Heart left ventricle (tissue), 16 donors: ENCODE data around the gene TMEM272. TPM values are rescaled to one million over a fixed set of nuclear protein-coding genes. Genes with fewer than 3 reads are reported as not detected.

Experiments
- ATAC-seq, 4 donors: fragments of 200-7000 bp; cut with Tn5 transposase; one replicate each; pipeline ENCODE4 v1.9.1; 2020 to 2022; ENCODE audit warnings: moderate library complexity in 4 of 4, mild to moderate bottlenecking in 3 of 4, moderate number of reproducible peaks in 1 of 4
- DNase-seq, 5 donors: peaks; one replicate each; pipeline ENCODE4 v3.0.0-alpha.2; 2020
- H3K27ac ChIP-seq, 12 donors: fragments of 200-600 bp; sonication (generic) in 4 of 12; one replicate each; pipeline versions ENCODE4 v1.5.0 to v1.8.0; 2016 to 2022; ENCODE audit warnings: mild to moderate bottlenecking in 2 of 12
- H3K27me3 ChIP-seq, 9 donors: fragments of 200-600 bp; sonication (generic) in 2 of 9; one replicate each; pipeline versions ENCODE4 v1.5.1 to v1.8.0; 2016 to 2022; ENCODE audit warnings: mild to moderate bottlenecking in 3 of 9
- H3K36me3 ChIP-seq, 9 donors: fragments of 200-600 bp; sonication (generic) in 2 of 9; one replicate each; pipeline versions ENCODE4 v1.5.0 to v1.8.0; 2018 to 2022; ENCODE audit warnings: mild to moderate bottlenecking in 2 of 9
- H3K4me1 ChIP-seq, 12 donors: fragments of 200-600 bp; sonication (generic) in 4 of 12; one replicate each; pipeline versions ENCODE4 v1.5.0 to v1.8.0; 2016 to 2022; ENCODE audit warnings: mild to moderate bottlenecking in 3 of 12
- H3K4me3 ChIP-seq, 12 donors: fragments of 200-600 bp; sonication (generic) in 4 of 12; one replicate each; pipeline versions ENCODE4 v1.5.0 to v1.8.0; 2017 to 2022; ENCODE audit warnings: mild to moderate bottlenecking in 9 of 12, moderate library complexity in 4 of 12
- H3K9me3 ChIP-seq, 12 donors: fragments of 200-600 bp; sonication (generic) in 4 of 12; one replicate each; pipeline versions ENCODE4 v1.5.0 to v1.8.0; 2016 to 2022; ENCODE audit warnings: mild to moderate bottlenecking in 1 of 12
- CTCF ChIP-seq, 12 donors: fragments of 200-600 bp; sonication (generic) in 4 of 12; IDR thresholded peaks; one replicate each; pipeline versions ENCODE4 v1.5.0 to v1.8.0; 2018 to 2022; ENCODE audit warnings: antibody characterized with exemption in 12 of 12, mild to moderate bottlenecking in 5 of 12
- POLR2A ChIP-seq, 2 donors: fragments of 450-650 bp; IDR thresholded peaks; one replicate each; pipeline ENCODE4 v1.6.1; 2017; ENCODE audit warnings: antibody characterized with exemption in 2 of 2, mild to moderate bottlenecking in 2 of 2, moderate library complexity in 2 of 2
- WGBS, 4 donors: extraction: QIAGEN DNeasy Blood & Tissue Kit in 2 of 4; methylation state at CpG; one replicate each; pipeline versions ENCODE4 v1.1.5 to v1.1.7; 2013 to 2018; 5-methylcytosine and 5-hydroxymethylcytosine counted together
- intact Hi-C, 10 donors: fragments of 100-400 bp; cut with DNase I; formaldehyde crosslinking; loops; one replicate each; pipeline versions ENCODE4 v1.11.1 to v1.14.2; 2022
- polyA plus RNA-seq, 2 donors: library from polyadenylated mRNA; stranded (reverse); fragments of 200-250 nt; gene quantifications; one replicate each; pipeline ENCODE4 v1.2.3, GENCODE V29; 2013
- total RNA-seq, 9 donors: library from RNA; depleted of rRNA in 2 of 9; stranded (reverse); fragments of >200 nt in 2 of 9; fragmentation: NEBNext Ultra II Directional in 3 of 9; extraction: Animal tissue kit (Norgen Biotek cat#: 25700) in 3 of 9; gene quantifications; one replicate each; pipeline versions ENCODE4 v1.1.0 to v1.2.4, GENCODE V29; 2016 to 2023
- donor health status: ischemic (EF 13 %, LVEDD 7.1; RV severe dilation, severe dysfunction).
- donor health status: healthy with polysubstance abuse.
- donor health status: DM: no; HTN: yes; CAD: no.
- donor health status: DM: no; HTN: no; CAD: no.
- donor health status: ischemic (EF 25% LVEDD 6.9; RV normal size, moderate dysfunction).
- donor health status: ischemic (EF 25% LVEDD 5.7; RV mildly dilated, moderate dysfunction).
- donor health status: healthy.
- donor health status: DM: yes; HTN: yes; CAD: no.
- donor health status: ischemic (EF 35%, LVEDD 5.7; RV mildly dilated, moderate dysfunction).
- donor health status: nonischemic (EF 11% LVEDD 7.7; RV severe dilation, severe dysfunction).
- donor health status: DM: yes; HTN: yes; CAD: no.
- donor health status: PGD.
- donor health status: ischemic (EF 29% LVEDD 5.4; RV normal size, mild dysfunction).
- donor health status: nonischemic (EF 23%, LVEDD 6.1; RV moderate dilation, normal function).

Gene TMEM272
- total and polyA plus RNA-seq, 11 donors: 0.14 to 1.6 (median 0.33) TPM; not detected in 1

- DNase-seq (no peak), ATAC-seq (no peak)
- TF ChIP-seq POLR2A (IDR thresholded peaks at IDR 0.05) (no peak), CTCF (IDR thresholded peaks at IDR 0.05) (no peak)
- no peaks in the 10 kb centered on the region for H3K36me3 ChIP-seq
- WGBS, 4 donors: 89 to 91% (median 90%) methylated on average over 2 of the region's 2 CpGs
- intact Hi-C loops: no loop called here
- H3K27me3 ChIP-seq: no peaks in the 10 kb centered on the region
- H3K4me3 ChIP-seq: no peak overlapping the region
- no peak overlapping the region for H3K27ac ChIP-seq
- peaks cover 3 to 44% (median 29%) of the 10 kb centered on the region in 12 donors for H3K4me1 ChIP-seq
- no peaks in the 10 kb centered on the region for H3K9me3 ChIP-seq
Measured at GRCh38 chr13:51829568-51829899, 15.4 kb downstream of the TMEM272 start.

GRCh38 chr13:51828730-51829567 lies 16.0 kb downstream of the TMEM272 start:
- H3K27me3 ChIP-seq: no peaks in the 10 kb centered on the region
- 87 to 93% (median 91%) methylated on average over 8 of the region's 8 CpGs for WGBS, 4 donors
- no peak for ATAC-seq
- no peaks in the 10 kb centered on the region for H3K9me3 ChIP-seq
- intact Hi-C loops: no loop called here
- no peak for DNase-seq
- no peaks in the 10 kb centered on the region for H3K36me3 ChIP-seq
- H3K4me1 ChIP-seq: peaks cover 3 to 50% (median 33%) of the 10 kb centered on the region in 12 donors
- no peak overlapping the region for H3K27ac ChIP-seq
- H3K4me3 ChIP-seq: no peak overlapping the region
- TF ChIP-seq CTCF (IDR thresholded peaks at IDR 0.05) (no peak), POLR2A (IDR thresholded peaks at IDR 0.05) (no peak)

- ATAC-seq: no peak
- Histone ChIP-seq H3K36me3 (no peaks in the 10 kb centered on the region), H3K27me3 (no peaks in the 10 kb centered on the region), H3K27ac (peak overlapping the region; percentile 13 to 83 (median 67)), H3K4me3 (no peak overlapping the region), H3K9me3 (no peaks in the 10 kb centered on the region), H3K4me1 (peaks cover 3 to 58% (median 37%) of the 10 kb centered on the region in 12 donors)
- TF ChIP-seq POLR2A (IDR thresholded peaks at IDR 0.05) (no peak), CTCF (IDR thresholded peaks at IDR 0.05) (no peak)
- 30 to 43% (median 41%) methylated on average over 4 of the region's 4 CpGs for WGBS, 4 donors
- no peak for DNase-seq
- intact Hi-C loops: no loop called here
Measured at GRCh38 chr13:51827254-51827653, 17.7 kb downstream of the TMEM272 start.

GRCh38 chr13:51826606-51827005 lies 18.4 kb downstream of the TMEM272 start:
- intact Hi-C loops: no loop called here
- peak overlapping the region in 4 of 12 donors; percentile 3 to 16 (median 10) for H3K4me3 ChIP-seq
- ATAC-seq (peak; percentile 81 to 90 (median 84)), DNase-seq (peak; percentile 64 to 90 (median 76))
- TF ChIP-seq CTCF (IDR thresholded peaks at IDR 0.05): no peak
- TF ChIP-seq POLR2A (IDR thresholded peaks at IDR 0.05): no peak
- no peaks in the 10 kb centered on the region for H3K9me3 ChIP-seq
- peak overlapping the region; percentile 13 to 83 (median 67) for H3K27ac ChIP-seq
- peaks cover 3 to 64% (median 37%) of the 10 kb centered on the region in 12 donors for H3K4me1 ChIP-seq
- no peaks in the 10 kb centered on the region for H3K36me3 ChIP-seq
- H3K27me3 ChIP-seq: no peaks in the 10 kb centered on the region
- 13 to 24% (median 20%) methylated on average over 7 of the region's 7 CpGs for WGBS, 4 donors
